HCT116 (cell line): ENCODE data around the gene YTHDF1. TPM values are rescaled to one million over a fixed set of nuclear protein-coding genes. Genes with fewer than 3 reads are reported as not detected.

Source experiments
- ATAC-seq: fragments of 200-7000 bp; cut with Tn5 transposase; 2 replicates; pipeline ENCODE4 v1.9.1; 2020; ENCODE audit warnings: mild to moderate bottlenecking, moderate library complexity
- BruUV-seq: library from RNA; stranded (reverse); fragments of 400-500 nt; replicated peaks from 2 replicates; lab custom pipeline; 2021; lab: Mats Ljungman, UMichigan
- CTCF ChIA-PET: fragments of 300-600 bp; sonication (Branson Sonifier 250); formaldehyde crosslinking; loops from one replicate; lab custom pipeline; 2021; ENCODE audit warnings: antibody characterized with exemption; lab: Charles Lee
- POLR2A ChIA-PET: fragments of 300-600, 350-600 bp; sonication (Branson Sonifier 250); formaldehyde crosslinking; loops from one replicate; lab custom pipeline; 2021; ENCODE audit warnings: antibody characterized with exemption; lab: Charles Lee
- RAD21 ChIA-PET, 2 experiments: fragments of 300-600 bp; sonication (Branson Sonifier 250); formaldehyde crosslinking; loops; one replicate each; lab custom pipeline; 2023; ENCODE audit warnings: low total read pairs in 2 of 2; ENCODE audit not compliant: uncharacterized antibody in 2 of 2, unreplicated experiment in 2 of 2, low non-redundant PET in 1 of 2; lab: Charles Lee
- DNase-seq: peaks from one replicate; pipeline ENCODE4 v3.0.0-alpha.2; 2010; ENCODE audit warnings: low read depth, low spot score
- H2AFZ ChIP-seq: fragments of 200-600 bp; shearing (Covaris generic), sonication (generic); 2 replicates; pipeline ENCODE4 v1.6.1; 2017; ENCODE audit warnings: low read depth, mixed run types, mixed read lengths, antibody characterized with exemption, low read length; ENCODE audit not compliant: poor library complexity, severe bottlenecking
- H3K27ac ChIP-seq: 2 replicates; pipeline ENCODE4 v1.5.1; 2012; ENCODE audit warnings: low read depth, low read length
- H3K27me3 ChIP-seq: fragments of 200-600 bp; sonication (generic); 2 replicates; pipeline ENCODE4 v1.6.1; 2016; ENCODE audit warnings: mixed run types, low read length, mixed read lengths; ENCODE audit not compliant: insufficient read depth
- H3K36me3 ChIP-seq, 2 experiments: fragments of 200-500 bp in 1 of 2; fragments of 200-600 bp in 1 of 2; sonication (Bioruptor generic) in 1 of 2; sonication (generic) in 1 of 2; 2 replicates each; pipeline versions ENCODE4 v1.5.1 to v1.6.1; 2014 to 2016; ENCODE audit warnings: low read length in 2 of 2, inconsistent platforms in 1 of 2, mixed read lengths in 1 of 2, mixed run types in 1 of 2; ENCODE audit not compliant: insufficient read depth in 2 of 2, control insufficient read depth in 1 of 2
- H3K4me1 ChIP-seq, 2 experiments: fragments of 200-600 bp in 1 of 2; sonication (generic) in 1 of 2; 2 replicates each; pipeline versions ENCODE4 v1.5.1 to v1.6.1; 2012 to 2017; ENCODE audit warnings: low read length in 2 of 2, inconsistent platforms in 1 of 2, mild to moderate bottlenecking in 1 of 2, mixed read lengths in 1 of 2, mixed run types in 1 of 2, moderate library complexity in 1 of 2; ENCODE audit not compliant: insufficient read depth in 2 of 2, control insufficient read depth in 1 of 2
- H3K4me2 ChIP-seq: fragments of 200-600 bp; sonication (generic); 2 replicates; pipeline ENCODE4 v1.6.1; 2017; ENCODE audit warnings: mixed run types, low read length, mixed read lengths
- H3K4me3 ChIP-seq, 2 experiments: fragments of 200-600 bp in 1 of 2; sonication (generic) in 1 of 2; replicated peaks in 1 of 2; 2 replicates each; pipeline ENCODE4 v1.5.1; 2011 to 2016; ENCODE audit warnings: low read length in 2 of 2, control low read depth in 1 of 2, low read depth in 1 of 2, mild to moderate bottlenecking in 1 of 2, mixed read lengths in 1 of 2, mixed run types in 1 of 2
- H3K79me2 ChIP-seq: fragments of 200-600 bp; sonication (generic); 2 replicates; pipeline ENCODE4 v1.6.1; 2017; ENCODE audit warnings: mild to moderate bottlenecking, mixed run types, low read length, moderate library complexity, mixed read lengths; ENCODE audit not compliant: insufficient read depth
- H3K9ac ChIP-seq: fragments of 200-600 bp; sonication (generic); 2 replicates; pipeline ENCODE4 v1.6.1; 2016; ENCODE audit warnings: low read length, mixed read lengths
- H3K9me2 ChIP-seq: fragments of 200-600 bp; sonication (generic), shearing (Covaris generic); 2 replicates; pipeline ENCODE4 v1.6.1; 2017; ENCODE audit warnings: mixed run types, mild to moderate bottlenecking, moderate library complexity; ENCODE audit not compliant: insufficient read depth
- H3K9me3 ChIP-seq, 2 experiments: fragments of 200-500 bp in 1 of 2; fragments of 200-600 bp in 1 of 2; sonication (Bioruptor generic) in 1 of 2; sonication (generic) in 1 of 2; 2 replicates each; pipeline ENCODE4 v1.6.1; 2014 to 2017; ENCODE audit warnings: low read length in 2 of 2, mixed read lengths in 2 of 2, inconsistent platforms in 1 of 2, low read depth in 1 of 2, mild to moderate bottlenecking in 1 of 2, mixed run types in 1 of 2, moderate library complexity in 1 of 2; ENCODE audit not compliant: control insufficient read depth in 1 of 2, insufficient read depth in 1 of 2
- H4K20me1 ChIP-seq: fragments of 200-600 bp; sonication (generic), shearing (Covaris generic); 2 replicates; pipeline ENCODE4 v1.6.1; 2017; ENCODE audit warnings: mixed run types, mild to moderate bottlenecking, moderate library complexity; ENCODE audit not compliant: insufficient read depth
- ATF3 ChIP-seq: IDR thresholded peaks from 2 replicates; pipeline ENCODE4 v1.6.1; 2012
- CBX3 ChIP-seq: IDR thresholded peaks from 2 replicates; pipeline ENCODE4 v1.6.1; 2012; ENCODE audit warnings: low read depth
- CEBPB ChIP-seq: IDR thresholded peaks from 2 replicates; pipeline ENCODE4 v1.6.1; 2012; ENCODE audit warnings: low read depth
- CTCF ChIP-seq, 3 experiments: fragments of 200-600 bp in 1 of 3; sonication (generic) in 1 of 3; IDR thresholded peaks in 2 of 3; conservative IDR thresholded peaks in 1 of 3; 2 replicates each; pipeline ENCODE4 v1.5.1; 2012 to 2017; ENCODE audit warnings: low read depth in 2 of 3, low read length in 2 of 3, antibody characterized with exemption in 1 of 3, borderline replicate concordance in 1 of 3, control low read depth in 1 of 3, mild to moderate bottlenecking in 1 of 3, mixed read lengths in 1 of 3, mixed run types in 1 of 3, moderate library complexity in 1 of 3; ENCODE audit not compliant: insufficient read depth in 1 of 3
- EGR1 ChIP-seq: IDR thresholded peaks from 2 replicates; pipeline ENCODE4 v1.6.1; 2012; ENCODE audit warnings: low read depth
- ELF1 ChIP-seq: IDR thresholded peaks from 2 replicates; pipeline ENCODE4 v1.6.1; 2012; ENCODE audit warnings: low read depth, borderline replicate concordance
- EZH2 ChIP-seq: fragments of 200-600 bp; sonication (generic); IDR thresholded peaks from 2 replicates; pipeline ENCODE4 v1.6.1; 2017; ENCODE audit warnings: antibody characterized with exemption, mixed run types
- EZH2phosphoT487 ChIP-seq: fragments of 200-600 bp; IDR thresholded peaks from 2 replicates; pipeline ENCODE4 v1.6.1; 2018; ENCODE audit warnings: antibody characterized with exemption, borderline replicate concordance
- FOSL1 ChIP-seq: IDR thresholded peaks from 2 replicates; pipeline ENCODE4 v1.6.1; 2012; ENCODE audit warnings: low read depth
- JUND ChIP-seq: IDR thresholded peaks from 2 replicates; pipeline ENCODE4 v1.6.1; 2012
- MAX ChIP-seq: IDR thresholded peaks from 2 replicates; pipeline ENCODE4 v1.6.1; 2012
- POLR2A ChIP-seq: IDR thresholded peaks from 2 replicates; pipeline ENCODE4 v1.7.0; 2011; ENCODE audit warnings: borderline replicate concordance; ENCODE audit not compliant: insufficient read depth, insufficient read length; ENCODE audit errors: extremely low read depth
- RAD21 ChIP-seq: IDR thresholded peaks from 2 replicates; pipeline ENCODE4 v1.6.1; 2012; ENCODE audit warnings: low read depth, mild to moderate bottlenecking
- REST ChIP-seq: IDR thresholded peaks from 2 replicates; pipeline ENCODE4 v1.6.1; 2012; ENCODE audit warnings: low read depth
- SIN3A ChIP-seq: IDR thresholded peaks from 2 replicates; pipeline ENCODE4 v1.6.1; 2012; ENCODE audit warnings: low read depth
- SP1 ChIP-seq: IDR thresholded peaks from 2 replicates; pipeline ENCODE4 v1.6.1; 2012; ENCODE audit warnings: low read depth
- SRF ChIP-seq: IDR thresholded peaks from 2 replicates; pipeline ENCODE4 v1.6.1; 2012; ENCODE audit warnings: low read depth
- ZBTB33 ChIP-seq: IDR thresholded peaks from 2 replicates; pipeline ENCODE4 v1.6.1; 2011; ENCODE audit warnings: mild to moderate bottlenecking, low read length, moderate library complexity; ENCODE audit not compliant: insufficient replicate concordance; ENCODE audit errors: extremely low read depth
- ZFX ChIP-seq: fragments of 450-650 bp; IDR thresholded peaks from 2 replicates; pipeline ENCODE4 v1.6.1; 2017
- ZNF274 ChIP-seq: fragments of 200-500 bp; sonication (Bioruptor generic); IDR thresholded peaks from 2 replicates; pipeline ENCODE4 v1.6.1; 2014; ENCODE audit warnings: mild to moderate bottlenecking, low read depth, low read length, inconsistent platforms
- intact Hi-C: fragments of 100-400 bp; cut with micrococcal nuclease; formaldehyde crosslinking; loops from 2 replicates; pipeline ENCODE4 v1.10.0; 2022
- total RNA-seq: library from RNA; stranded (reverse); gene quantifications from one replicate; pipeline ENCODE4 v1.2.1, GENCODE V29; 2021; ENCODE audit not compliant: unreplicated experiment

YTHDF1 gene
- total RNA-seq, 1 experiment from 2014 or later, result 42.8 TPM

- H3K9ac ChIP-seq, result no peak overlapping the region
- POLR2A ChIA-PET, result no interaction called here
- H2AFZ ChIP-seq, result no peak overlapping the region
- RAD21 ChIA-PET, result no interaction called here
- no peak for DNase-seq
- H3K27me3 ChIP-seq, result 0 out of 2 replicates have a peak, but pooled peaks cover 9% of the 10 kb centered on the region
- TF ChIP-seq ZBTB33 (no peak), ELF1 (no peak), EZH2 (no peak), POLR2A (no peak), JUND (no peak), ATF3 (no peak), CTCF (IDR thresholded peaks at IDR 0.05 in 2 of 3, conservative IDR thresholded peaks at IDR 0.05 in 1 of 3; ENCODE audit: borderline replicate concordance in 1 of 3, insufficient read depth in 1 of 3, low read depth in 2 of 3, low read length in 2 of 3) (no peak), CBX3 (no peak), ZFX (no peak), EZH2phosphoT487 (no peak), CEBPB (no peak), SRF (no peak), ZNF274 (no peak), REST (no peak), RAD21 (no peak), SP1 (no peak), EGR1 (no peak), MAX (no peak), SIN3A (no peak), FOSL1 (no peak)
- no TSS peak for BruUV-seq
- no peak for ATAC-seq
- H3K4me1 ChIP-seq, result peaks cover 0 to 5% of the 10 kb centered on the region in 2 experiments; a peak in 2 of 4 replicates
- H4K20me1 ChIP-seq, result no peaks in the 10 kb centered on the region
- no peaks in the 10 kb centered on the region for H3K9me3 ChIP-seq
- H3K36me3 ChIP-seq, result no peaks in the 10 kb centered on the region
- no peak overlapping the region for H3K4me3 ChIP-seq
- intact Hi-C loops, result no loop called here
- no peaks in the 10 kb centered on the region for H3K79me2 ChIP-seq
- H3K9me2 ChIP-seq, result no peaks in the 10 kb centered on the region
- H3K4me2 ChIP-seq, result no peak overlapping the region
- CTCF ChIA-PET, result no interaction called here
- no peak overlapping the region for H3K27ac ChIP-seq
These were observed 46.2 kb downstream of the YTHDF1 start for GRCh38 chr20:63169681-63170080.
